RWPE2 (cell line): Measurements from ENCODE around the gene LAMB4.
A peak's percentile ranks its signal among the peaks of the same experiment; 100 is the strongest.

Source experiments
- ATAC-seq: fragments of 200-7000 bp; cut with Tn5 transposase; 3 replicates; pipeline ENCODE4 v1.9.1; 2021; ENCODE audit warnings: low read depth
- DNase-seq: peaks from one replicate; pipeline ENCODE4 v3.0.0-alpha.2; 2020; ENCODE audit warnings: low spot score
- H3K27ac ChIP-seq: fragments of 450-650 bp; 2 replicates; pipeline ENCODE4 v1.5.1; 2017; ENCODE audit warnings: mild to moderate bottlenecking; ENCODE audit not compliant: poor library complexity, severe bottlenecking
- H3K27me3 ChIP-seq: fragments of 250-450 bp; sonication (Bioruptor Pico); 2 replicates; pipeline ENCODE4 v1.5.1; 2021; ENCODE audit warnings: mild to moderate bottlenecking, moderate library complexity; ENCODE audit not compliant: insufficient read depth, poor library complexity, severe bottlenecking
- H3K36me3 ChIP-seq: fragments of 250-450 bp; sonication (Bioruptor Pico); 2 replicates; pipeline ENCODE4 v1.5.1; 2020; ENCODE audit warnings: low read depth, mild to moderate bottlenecking, moderate library complexity
- H3K4me1 ChIP-seq: fragments of 250-450 bp; sonication (Bioruptor Pico); 2 replicates; pipeline ENCODE4 v1.5.1; 2021; ENCODE audit warnings: mild to moderate bottlenecking, moderate library complexity; ENCODE audit not compliant: insufficient read depth, poor library complexity, severe bottlenecking
- H3K4me3 ChIP-seq: fragments of 250-450 bp; sonication (Bioruptor Pico); 2 replicates; pipeline ENCODE4 v1.5.1; 2021; ENCODE audit warnings: mild to moderate bottlenecking, moderate library complexity; ENCODE audit not compliant: severe bottlenecking
- H3K9me3 ChIP-seq: fragments of 250-450 bp; sonication (Bioruptor Pico); 2 replicates; pipeline ENCODE4 v1.5.1; 2021; ENCODE audit warnings: mild to moderate bottlenecking, moderate library complexity; ENCODE audit not compliant: severe bottlenecking
- CTCF ChIP-seq: fragments of 450-650 bp; IDR thresholded peaks from one replicate; pipeline ENCODE4 v1.5.1; 2017; ENCODE audit warnings: mild to moderate bottlenecking, moderate library complexity; ENCODE audit not compliant: poor library complexity, severe bottlenecking

Gene LAMB4

GRCh38 chr7:108002726-108003598, 127.2 kb downstream of the LAMB4 start, which contains the start of gene LAMB1:
TSS of gene LAMB1 (minus strand) at chr7:108003161. CDS start at chr7:108002885, 276 bp downstream.
- no peak for TF ChIP-seq CTCF
- no peaks in the 10 kb centered on the region for H3K9me3 ChIP-seq
- peaks cover 32% of the 10 kb centered on the region for H3K4me1 ChIP-seq
- ATAC-seq = peak; percentile 63
- H3K4me3 ChIP-seq = peak within 1 kb of the TSS; percentile 58
- no peaks in the 10 kb centered on the region for H3K27me3 ChIP-seq
- peaks cover 40% of the 10 kb centered on the region for H3K36me3 ChIP-seq
- H3K27ac ChIP-seq = peak within 1 kb of the TSS; percentile 99
- peak; percentile 79 for DNase-seq

DNA sequence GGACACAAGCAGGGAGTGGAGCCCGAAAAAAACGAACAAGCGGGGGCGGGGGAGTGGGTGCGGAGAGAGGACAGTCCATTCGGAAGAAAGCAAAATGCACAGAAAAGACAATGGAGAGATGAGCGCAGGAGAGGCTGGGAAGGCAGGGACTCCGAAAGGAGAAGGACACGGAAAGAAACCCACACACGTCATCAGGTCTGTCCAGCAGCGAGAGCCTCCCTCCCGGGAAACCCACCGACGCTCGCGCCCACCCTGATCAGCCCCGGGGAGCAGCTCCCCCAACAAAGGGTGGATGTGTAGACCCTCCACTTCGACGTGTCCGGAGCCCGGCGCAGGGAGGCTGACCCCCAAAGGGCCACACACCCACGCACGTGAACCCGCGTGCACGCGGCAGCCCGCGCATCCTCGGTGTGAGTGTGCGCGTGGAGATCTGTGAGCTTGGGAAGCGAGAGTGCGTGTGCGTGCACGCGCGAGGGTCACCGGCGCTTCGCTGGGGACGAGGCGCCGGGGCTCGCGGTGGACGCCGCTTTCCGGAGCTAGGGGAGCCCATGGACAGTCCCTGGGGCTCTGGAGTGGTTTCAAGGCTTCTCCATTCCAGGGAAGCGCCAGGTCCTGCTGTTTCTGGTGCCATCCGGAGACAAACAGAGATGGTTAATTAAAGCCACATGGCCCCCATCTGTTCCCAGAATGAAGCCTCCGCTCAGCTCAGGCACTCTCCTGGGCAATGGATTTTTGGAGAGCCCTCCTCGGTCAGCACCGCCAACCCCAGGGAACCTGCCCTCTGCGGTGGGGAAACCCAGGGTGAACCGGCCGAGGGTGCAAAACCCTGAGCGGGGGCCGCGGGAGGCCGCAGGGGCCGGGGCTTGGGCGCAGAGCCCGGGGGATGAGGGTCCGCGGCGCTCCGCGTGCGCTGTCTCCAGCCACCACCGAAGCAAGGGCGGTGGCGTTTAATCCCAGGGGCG, 128.1 kb downstream of the LAMB4 start:
- H3K27me3 ChIP-seq = no peaks in the 10 kb centered on the region
- no peaks in the 10 kb centered on the region for H3K9me3 ChIP-seq
- H3K27ac ChIP-seq = peak overlapping the region; percentile 99
- ATAC-seq = peak; percentile 7
- H3K4me1 ChIP-seq = peaks cover 42% of the 10 kb centered on the region
- no peak for TF ChIP-seq CTCF
- peak overlapping the region; percentile 58 for H3K4me3 ChIP-seq
- no peak for DNase-seq
- H3K36me3 ChIP-seq = peaks cover 50% of the 10 kb centered on the region

GRCh38 chr7:108000875-108001763, 129.0 kb downstream of the LAMB4 start:
- peak; percentile 30 for TF ChIP-seq CTCF
- ATAC-seq (peak; percentile 22), DNase-seq (no peak)
- Histone ChIP-seq H3K9me3 (no peaks in the 10 kb centered on the region), H3K36me3 (peaks cover 59% of the 10 kb centered on the region), H3K27ac (peak overlapping the region; percentile 99), H3K4me1 (peaks cover 51% of the 10 kb centered on the region), H3K4me3 (peak overlapping the region; percentile 58), H3K27me3 (no peaks in the 10 kb centered on the region)

DNA sequence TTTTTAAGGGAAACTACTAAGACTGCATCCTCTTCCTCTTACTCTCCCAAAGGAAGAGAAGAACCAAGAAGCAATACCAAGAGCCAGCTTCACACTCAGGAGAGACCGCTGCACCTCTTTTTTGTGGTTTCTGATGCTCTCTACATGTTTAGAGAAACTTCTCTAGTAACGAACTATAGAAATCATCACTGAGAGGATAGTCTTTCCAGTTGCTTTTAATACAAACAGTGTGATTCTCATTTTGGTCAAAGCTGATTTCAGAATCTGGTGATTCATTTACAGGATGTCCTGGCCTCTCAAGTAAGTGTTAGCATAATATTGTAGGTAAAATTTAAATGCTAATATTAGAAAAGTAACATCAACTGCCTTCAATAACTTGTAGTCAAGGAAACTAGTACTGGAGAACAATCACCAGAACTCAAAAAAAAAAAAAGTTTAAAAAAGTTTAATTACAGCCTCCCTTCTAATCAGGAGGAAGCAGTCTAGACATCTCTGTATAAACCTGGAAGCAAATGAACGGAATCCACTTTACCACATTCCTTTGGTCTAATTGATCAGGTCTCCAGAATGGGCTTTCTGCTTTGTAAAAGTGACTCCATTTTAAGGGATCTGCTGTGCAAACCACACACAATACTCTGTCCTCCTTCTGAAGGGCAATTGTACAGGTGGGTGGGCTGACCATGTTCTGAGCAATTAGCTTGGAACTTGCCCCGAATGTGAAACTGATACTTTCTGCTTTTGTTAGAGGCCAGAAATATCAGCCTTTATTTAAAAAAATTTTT, 130.2 kb downstream of the LAMB4 start:
- Histone ChIP-seq H3K27ac (peak overlapping the region; percentile 99), H3K27me3 (no peaks in the 10 kb centered on the region), H3K36me3 (peaks cover 67% of the 10 kb centered on the region), H3K4me3 (no peak overlapping the region), H3K9me3 (no peaks in the 10 kb centered on the region), H3K4me1 (peaks cover 62% of the 10 kb centered on the region)
- ATAC-seq (no peak; the same call in 2 of the 3 replicates), DNase-seq (no peak)
- no peak for TF ChIP-seq CTCF
